Activated CD8-positive, alpha-beta T cell treated with anti-CD3 and anti-CD28 coated beads for 36 hours (primary cell): ENCODE measurements around the gene LAPTM5. TPM values are rescaled to one million over a fixed set of nuclear protein-coding genes. Genes with fewer than 3 reads are reported as not detected.

ENCODE experiments used
- ATAC-seq: fragments of 200-7000 bp; cut with Tn5 transposase; one replicate; pipeline ENCODE4 v1.10.0; 2021; ENCODE audit warnings: mild to moderate bottlenecking, moderate library complexity
- CTCF ChIA-PET: fragments of 350-600 bp; sonication (Branson Sonifier 250); formaldehyde crosslinking; loops from one replicate; lab custom pipeline; 2021; ENCODE audit warnings: antibody characterized with exemption; lab: Charles Lee
- POLR2A ChIA-PET: fragments of 350-600 bp; sonication (Branson Sonifier 250); formaldehyde crosslinking; loops from one replicate; lab custom pipeline; 2021; ENCODE audit warnings: antibody characterized with exemption; lab: Charles Lee
- DNase-seq: peaks from one replicate; pipeline ENCODE4 v3.0.0-alpha.2; 2020
- H3K27ac Mint-ChIP-seq: one replicate; pipeline ENCODE4 v1.8.0; 2021; ENCODE audit warnings: mild to moderate bottlenecking, mixed read lengths
- H3K27me3 Mint-ChIP-seq: one replicate; pipeline ENCODE4 v1.8.0; 2021; ENCODE audit warnings: mixed read lengths
- H3K36me3 Mint-ChIP-seq: one replicate; pipeline ENCODE4 v1.8.0; 2021; ENCODE audit warnings: low read depth, mixed read lengths
- H3K4me1 Mint-ChIP-seq: one replicate; pipeline ENCODE4 v1.8.0; 2021; ENCODE audit warnings: low read depth, mixed read lengths
- H3K4me3 Mint-ChIP-seq: one replicate; pipeline ENCODE4 v1.8.0; 2021; ENCODE audit warnings: mild to moderate bottlenecking, moderate library complexity, mixed read lengths
- H3K9me3 Mint-ChIP-seq: one replicate; pipeline ENCODE4 v1.8.0; 2021; ENCODE audit warnings: mixed read lengths
- CTCF ChIP-seq: fragments of 200-600 bp; IDR thresholded peaks from one replicate; pipeline ENCODE4 v1.8.0; 2022; ENCODE audit warnings: antibody characterized with exemption, mild to moderate bottlenecking
- intact Hi-C: fragments of 100-400 bp; cut with micrococcal nuclease; formaldehyde crosslinking; loops from one replicate; pipeline ENCODE4 v1.10.0; 2022
- total RNA-seq, 2 experiments: library from RNA; stranded (reverse); gene quantifications; one replicate each; pipeline ENCODE4 v1.2.3, GENCODE V29; 2021

Gene LAPTM5
- total RNA-seq, 2 experiments from 2014 or later = 229 to 237 TPM

GRCh38 chr1:30686236-30686935, 71.2 kb downstream of the LAPTM5 start:
- intact Hi-C loops = no loop called here
- ChIA-PET CTCF (interaction anchor here (1.2 to 1.5 kb wide), 2 partner anchors 21 to 29 kb away, joined by 3 to 6 read pairs; no protein-coding TSS in a partner anchor), POLR2A (interaction anchor here (0.9 to 1.3 kb wide), 2 partner anchors 10 to 26 kb away, joined by 3 read pairs; no protein-coding TSS in a partner anchor)
- no peak overlapping the region for H3K4me3 Mint-ChIP-seq
- H3K27ac Mint-ChIP-seq = no peak overlapping the region
- ATAC-seq (no peak), DNase-seq (no peak)
- H3K36me3 Mint-ChIP-seq = no peaks in the 10 kb centered on the region
- H3K9me3 Mint-ChIP-seq = no peaks in the 10 kb centered on the region
- peaks cover 2% of the 10 kb centered on the region for H3K4me1 Mint-ChIP-seq
- TF ChIP-seq CTCF = no peak
- peaks cover 31% of the 10 kb centered on the region for H3K27me3 Mint-ChIP-seq

- H3K4me3 Mint-ChIP-seq = no peak overlapping the region
- H3K4me1 Mint-ChIP-seq = peaks cover 2% of the 10 kb centered on the region
- DNase-seq (no peak), ATAC-seq (no peak)
- H3K9me3 Mint-ChIP-seq = no peaks in the 10 kb centered on the region
- TF ChIP-seq CTCF = no peak
- intact Hi-C loops = no loop called here
- H3K27me3 Mint-ChIP-seq = peaks cover 31% of the 10 kb centered on the region
- no peaks in the 10 kb centered on the region for H3K36me3 Mint-ChIP-seq
- CTCF ChIA-PET = interaction anchor here (1.2 to 1.5 kb wide), 2 partner anchors 22 to 30 kb away, joined by 3 to 6 read pairs; no protein-coding TSS in a partner anchor
- no peak overlapping the region for H3K27ac Mint-ChIP-seq
- POLR2A ChIA-PET = interaction anchor here (1.3 kb wide), 1 partner anchor 26 kb away, joined by 3 read pairs; no protein-coding TSS in a partner anchor
Measured at GRCh38 chr1:30685796-30686165, 71.8 kb downstream of the LAPTM5 start.

GRCh38 chr1:30684881-30685795, 72.4 kb downstream of the LAPTM5 start:
- ATAC-seq = peak; percentile 62
- Mint-ChIP-seq H3K27ac (no peak overlapping the region), H3K9me3 (no peaks in the 10 kb centered on the region), H3K4me3 (peak overlapping the region; percentile 42), H3K27me3 (peaks cover 31% of the 10 kb centered on the region), H3K4me1 (peaks cover 2% of the 10 kb centered on the region), H3K36me3 (no peaks in the 10 kb centered on the region)
- DNase-seq = peak; percentile 31
- CTCF ChIA-PET = interaction anchor here (0.6 to 1.5 kb wide), 5 partner anchors 11 to 124 kb away, joined by 3 to 6 read pairs (median 4); no protein-coding TSS in a partner anchor
- intact Hi-C loops = no loop called here
- POLR2A ChIA-PET = interaction anchor here (1.3 kb wide), 1 partner anchor 27 kb away, joined by 3 read pairs; no protein-coding TSS in a partner anchor
- no peak for TF ChIP-seq CTCF

GRCh38 chr1:30684259-30684658, 73.3 kb downstream of the LAPTM5 start:
- DNase-seq = no peak
- Mint-ChIP-seq H3K4me1 (peaks cover 2% of the 10 kb centered on the region), H3K27ac (no peak overlapping the region), H3K4me3 (no peak overlapping the region), H3K36me3 (no peaks in the 10 kb centered on the region), H3K9me3 (no peaks in the 10 kb centered on the region), H3K27me3 (peaks cover 31% of the 10 kb centered on the region)
- ATAC-seq = no peak
- no peak for TF ChIP-seq CTCF
- ChIA-PET POLR2A (no interaction called here), CTCF (interaction anchor here (0.9 to 1.2 kb wide), 2 partner anchors 10 to 23 kb away, joined by 4 to 5 read pairs; no protein-coding TSS in a partner anchor)
- intact Hi-C loops = no loop called here
